Testis (tissue), 2 donors: ENCODE measurements around the gene PODXL2.

Experiments used
- POLR2A ChIP-seq: fragments of 450-650 bp; IDR thresholded peaks from one replicate; pipeline ENCODE4 v1.6.1; 2017; ENCODE audit warnings: antibody characterized with exemption, mild to moderate bottlenecking, moderate library complexity
- TF ChIP-seq, protein P1 (sequence below), 3 experiments: fragments of 450-650 bp in 2 of 3; fragments of 200-600 bp in 1 of 3; sonication (generic) in 1 of 3; IDR thresholded peaks; one replicate each; pipeline ENCODE4 v1.5.1; 2016 to 2019; ENCODE audit warnings: antibody characterized with exemption in 3 of 3, mild to moderate bottlenecking in 2 of 3, moderate library complexity in 1 of 3

GRCh38 chr3:127598841-127599570 is 30.0 kb upstream of the PODXL2 start:
- TF ChIP-seq, protein P1, sequence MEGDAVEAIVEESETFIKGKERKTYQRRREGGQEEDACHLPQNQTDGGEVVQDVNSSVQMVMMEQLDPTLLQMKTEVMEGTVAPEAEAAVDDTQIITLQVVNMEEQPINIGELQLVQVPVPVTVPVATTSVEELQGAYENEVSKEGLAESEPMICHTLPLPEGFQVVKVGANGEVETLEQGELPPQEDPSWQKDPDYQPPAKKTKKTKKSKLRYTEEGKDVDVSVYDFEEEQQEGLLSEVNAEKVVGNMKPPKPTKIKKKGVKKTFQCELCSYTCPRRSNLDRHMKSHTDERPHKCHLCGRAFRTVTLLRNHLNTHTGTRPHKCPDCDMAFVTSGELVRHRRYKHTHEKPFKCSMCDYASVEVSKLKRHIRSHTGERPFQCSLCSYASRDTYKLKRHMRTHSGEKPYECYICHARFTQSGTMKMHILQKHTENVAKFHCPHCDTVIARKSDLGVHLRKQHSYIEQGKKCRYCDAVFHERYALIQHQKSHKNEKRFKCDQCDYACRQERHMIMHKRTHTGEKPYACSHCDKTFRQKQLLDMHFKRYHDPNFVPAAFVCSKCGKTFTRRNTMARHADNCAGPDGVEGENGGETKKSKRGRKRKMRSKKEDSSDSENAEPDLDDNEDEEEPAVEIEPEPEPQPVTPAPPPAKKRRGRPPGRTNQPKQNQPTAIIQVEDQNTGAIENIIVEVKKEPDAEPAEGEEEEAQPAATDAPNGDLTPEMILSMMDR (IDR thresholded peaks at IDR 0.05), result no peak
- TF ChIP-seq POLR2A, result no peak
